NCI-H82 (cell line): ENCODE measurements around the gene TXNDC5.
"Not testable (repeated sequence)": the region's sequence is repeated elsewhere in the genome, so short reads cannot be mapped to it uniquely, and the experiment has no call there.

Experiments used
- DNase-seq: peaks from one replicate; lab custom pipeline; 2025; lab: John Stamatoyannopoulos, UW

The TXNDC5 gene

DNA sequence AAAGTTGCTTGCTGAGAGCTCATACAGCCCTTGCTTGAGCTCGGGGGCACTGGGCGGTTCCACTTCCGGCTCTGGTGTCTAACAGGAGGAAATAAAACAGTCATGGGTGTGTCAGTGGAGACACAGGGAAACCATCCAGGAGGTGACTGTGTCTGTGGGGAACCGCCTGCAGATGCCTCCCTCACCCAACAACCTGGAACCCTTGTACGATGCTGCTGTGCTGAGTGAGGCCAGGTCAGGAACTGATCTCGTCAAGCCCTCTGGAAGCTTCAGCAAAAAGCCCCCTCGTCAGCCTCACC lies 15.5 kb downstream of the TXNDC5 start:
- DNase-seq, result no peak

DNA sequence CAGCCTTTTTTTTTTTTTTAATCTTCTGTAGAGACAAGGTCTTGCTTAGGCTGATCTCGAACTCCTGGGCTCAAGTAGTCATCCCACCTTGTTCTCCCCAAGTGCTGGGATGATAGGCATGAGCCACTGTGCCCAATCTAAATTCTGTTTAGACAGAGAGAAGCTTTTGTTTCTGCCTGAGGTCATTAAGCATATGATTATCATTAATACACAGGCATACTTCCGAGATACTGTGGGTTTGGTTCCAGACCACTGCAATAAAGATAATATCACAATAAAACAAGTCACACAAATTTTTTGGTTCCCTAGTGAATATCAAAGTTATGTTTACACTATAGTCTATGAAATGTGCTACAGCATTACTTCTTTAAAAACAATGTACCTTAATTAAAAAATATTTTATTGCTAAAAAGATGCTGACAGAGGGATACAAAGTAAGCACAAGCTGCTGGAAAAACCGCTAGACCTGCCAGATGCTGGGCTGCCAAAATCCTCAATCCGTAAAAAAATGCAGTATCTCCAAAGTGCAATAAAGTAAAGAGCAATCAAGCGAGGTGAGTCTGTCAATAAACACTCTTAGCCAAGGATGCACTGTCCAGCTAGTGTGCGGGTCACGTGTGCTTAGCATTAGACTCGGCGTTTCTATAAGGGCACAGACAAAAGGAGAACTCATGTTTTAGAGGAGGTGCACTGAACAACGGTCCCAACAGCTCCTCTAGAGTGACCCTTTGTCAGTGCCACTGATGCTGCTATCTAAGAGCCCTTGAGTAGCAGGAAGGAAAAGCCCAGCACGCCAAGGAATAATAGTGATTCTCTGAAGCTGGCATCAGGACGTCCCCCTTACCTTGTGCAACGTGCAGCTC lies 16.1 kb downstream of the TXNDC5 start:
- DNase-seq, result no peak

DNA sequence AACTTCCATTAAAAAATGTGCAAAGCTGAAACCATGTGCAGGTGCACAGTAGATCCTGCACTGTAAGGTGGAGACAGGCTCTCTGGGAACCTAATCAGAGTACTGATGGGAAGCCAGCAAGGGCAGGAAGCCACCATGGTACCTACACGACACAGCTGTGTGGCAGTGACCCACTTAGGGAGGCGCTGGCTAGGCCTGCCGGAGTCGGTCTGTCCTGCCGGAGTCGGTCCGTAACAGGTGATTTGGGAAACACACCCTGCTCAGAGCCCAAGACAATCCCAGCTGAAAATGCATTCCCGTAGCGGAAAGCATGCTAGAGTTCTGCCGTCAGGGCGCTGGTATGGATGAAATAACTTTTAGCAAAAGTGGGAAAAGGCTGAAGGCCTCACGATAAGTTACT lies 17.2 kb downstream of the TXNDC5 start:
- DNase-seq, result no peak

GRCh38 chr6:7892367-7892766 lies 18.2 kb downstream of the TXNDC5 start:
- DNase-seq, result not testable (repeated sequence)

DNA sequence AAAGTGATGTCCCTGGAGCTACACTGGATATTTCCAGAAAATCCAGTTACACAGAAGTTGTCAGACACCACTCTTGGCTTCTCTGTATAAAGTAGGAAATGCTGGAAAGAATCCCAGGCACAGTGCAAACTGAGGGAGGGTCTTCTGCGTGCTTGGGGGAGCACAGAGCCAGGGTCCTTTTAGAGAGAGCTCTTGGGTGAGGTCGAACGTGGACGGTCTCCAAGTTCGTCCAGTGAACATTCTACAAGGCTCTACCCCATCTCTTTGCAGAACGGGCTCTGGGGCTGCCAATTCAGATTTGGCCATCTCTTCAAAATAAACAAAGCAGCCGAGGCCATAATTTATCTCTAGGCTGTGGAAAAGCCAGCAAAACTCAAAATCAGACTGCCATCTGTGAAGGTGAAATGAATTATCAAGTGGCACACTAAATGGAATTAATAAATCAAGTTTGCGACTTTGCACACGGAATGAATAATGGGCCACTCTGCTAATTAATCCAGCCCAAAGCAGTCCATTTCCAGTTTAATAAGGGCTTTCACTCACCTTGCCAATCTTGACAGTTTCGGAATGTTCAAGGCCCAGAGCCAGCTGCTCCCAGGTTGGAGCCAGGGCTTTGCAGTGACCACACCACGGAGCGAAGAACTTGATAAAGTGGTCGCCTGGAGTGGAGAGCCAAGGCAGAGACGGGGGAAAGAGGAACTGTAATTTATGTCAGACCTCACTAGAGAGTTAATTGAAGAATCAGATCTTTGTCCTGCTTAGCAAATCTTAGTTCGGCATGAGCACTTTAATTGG lies 19.3 kb downstream of the TXNDC5 start:
- no peak for DNase-seq

GRCh38 chr6:7888587-7889357 lies 21.8 kb downstream of the TXNDC5 start:
- no peak for DNase-seq

DNA sequence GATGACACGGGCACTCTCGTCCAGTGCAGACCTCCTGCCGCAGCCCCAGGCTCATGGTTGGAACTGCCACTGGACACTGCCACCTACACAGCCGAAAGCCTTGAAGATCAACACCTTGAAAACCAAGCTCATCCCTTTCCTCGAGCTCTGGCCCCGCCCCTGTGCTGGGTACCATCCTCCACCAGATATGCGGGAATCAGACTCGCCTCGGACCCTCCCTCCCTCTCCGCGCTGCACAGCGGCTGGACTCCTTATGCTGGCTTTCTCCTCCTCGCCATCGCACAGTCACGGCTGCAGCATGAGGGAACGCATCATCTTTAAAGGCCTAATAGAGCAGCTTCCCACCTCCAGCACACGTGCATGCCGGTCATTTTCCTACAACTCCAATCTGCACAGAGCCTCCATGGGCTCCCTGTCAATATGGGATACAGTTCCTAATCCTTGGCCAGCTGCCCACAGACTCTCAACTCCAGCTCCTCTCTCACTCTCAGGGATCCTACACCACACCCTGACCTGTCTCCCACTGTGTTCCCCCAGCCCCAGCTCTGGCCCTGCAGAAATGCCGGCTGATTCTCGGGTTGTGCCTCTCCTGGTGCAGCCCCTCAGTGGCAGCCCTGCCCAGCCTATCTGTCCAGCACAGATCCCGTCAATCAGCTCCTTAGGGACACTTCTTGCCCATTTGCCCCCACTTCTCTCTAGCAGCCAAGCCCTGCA lies 23.2 kb downstream of the TXNDC5 start:
- DNase-seq, result peak; percentile 20

- no peak for DNase-seq
These were observed 24.5 kb downstream of the TXNDC5 start for GRCh38 chr6:7886132-7886531.

DNA sequence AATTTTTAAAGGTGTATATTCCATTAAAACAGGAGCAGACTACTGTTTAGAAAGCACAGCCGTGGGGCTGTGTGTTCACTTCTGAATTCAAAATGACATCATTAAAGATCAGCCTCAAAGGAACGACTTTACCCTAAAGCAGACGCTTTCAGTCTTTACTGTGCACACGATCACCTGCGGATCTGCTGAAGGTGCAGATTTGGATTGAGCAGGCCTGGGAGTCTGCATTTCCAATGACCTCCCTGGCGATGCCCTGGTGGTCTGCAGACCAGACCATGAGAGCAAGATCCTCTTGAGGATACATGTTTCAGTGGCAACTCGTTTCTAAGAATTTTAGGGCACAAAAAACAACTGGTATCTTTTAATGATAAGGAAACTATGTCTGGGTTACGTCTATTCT lies 27.2 kb downstream of the TXNDC5 start:
- no peak for DNase-seq

- DNase-seq, result no peak
These were observed 27.9 kb downstream of the TXNDC5 start for GRCh38 chr6:7882505-7883257.

DNA sequence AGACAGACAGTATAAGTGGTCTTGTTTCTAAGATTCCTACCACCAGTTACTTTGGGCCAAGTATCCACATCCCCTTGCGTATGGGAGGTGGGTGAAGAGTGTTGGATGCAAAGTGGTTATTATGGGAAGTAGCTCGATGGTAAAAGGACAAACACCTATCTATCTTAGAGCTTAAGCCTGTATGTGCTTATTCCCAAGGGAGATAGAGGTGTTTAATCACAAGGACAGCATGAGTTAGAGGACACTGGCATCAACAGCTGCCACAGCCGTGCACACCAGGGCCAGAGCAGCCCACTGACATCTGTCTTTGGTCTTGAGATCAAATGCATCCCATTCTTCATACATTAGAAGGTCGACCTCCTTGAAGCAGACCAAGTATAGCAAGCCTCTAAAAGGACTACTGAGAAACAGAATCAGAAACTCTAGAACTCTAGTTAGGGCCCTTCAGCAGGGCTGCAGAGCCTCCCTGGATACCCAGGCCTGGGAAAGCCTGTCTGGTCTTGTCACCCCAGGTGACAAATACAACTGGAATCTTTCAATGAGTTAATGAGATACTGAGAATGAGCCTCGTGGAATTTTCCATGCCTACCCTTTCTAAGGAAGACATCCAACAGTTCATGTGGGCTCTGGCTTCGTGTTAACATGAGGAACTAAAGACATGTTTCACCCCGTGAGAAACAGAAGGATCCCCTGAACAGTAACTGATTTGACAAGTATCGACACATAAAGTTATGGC lies 28.7 kb downstream of the TXNDC5 start:
- no peak for DNase-seq

DNA sequence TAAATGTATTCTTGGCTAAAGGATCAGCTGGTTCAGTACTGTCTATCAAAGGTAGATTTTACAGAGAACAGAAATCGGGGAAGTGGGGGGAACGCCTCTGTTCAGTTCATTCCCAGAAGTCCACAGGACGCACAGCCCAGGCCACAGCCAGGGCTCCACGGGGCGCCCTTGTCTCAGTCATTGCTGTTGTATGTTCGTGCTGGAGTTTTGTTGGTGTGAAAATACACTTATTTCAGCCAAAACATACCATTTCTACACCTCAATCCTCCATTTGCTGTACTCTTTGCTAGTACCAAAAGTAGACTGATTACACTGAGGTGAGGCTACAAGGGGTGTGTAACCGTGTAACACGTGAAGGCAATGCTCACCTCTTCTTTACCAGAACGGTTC lies 29.9 kb downstream of the TXNDC5 start:
- DNase-seq, result no peak

GRCh38 chr6:7879980-7880717 lies 30.4 kb downstream of the TXNDC5 start:
- no peak for DNase-seq

- no peak for DNase-seq
These were observed 31.0 kb downstream of the TXNDC5 start for GRCh38 chr6:7879579-7879978.

DNA sequence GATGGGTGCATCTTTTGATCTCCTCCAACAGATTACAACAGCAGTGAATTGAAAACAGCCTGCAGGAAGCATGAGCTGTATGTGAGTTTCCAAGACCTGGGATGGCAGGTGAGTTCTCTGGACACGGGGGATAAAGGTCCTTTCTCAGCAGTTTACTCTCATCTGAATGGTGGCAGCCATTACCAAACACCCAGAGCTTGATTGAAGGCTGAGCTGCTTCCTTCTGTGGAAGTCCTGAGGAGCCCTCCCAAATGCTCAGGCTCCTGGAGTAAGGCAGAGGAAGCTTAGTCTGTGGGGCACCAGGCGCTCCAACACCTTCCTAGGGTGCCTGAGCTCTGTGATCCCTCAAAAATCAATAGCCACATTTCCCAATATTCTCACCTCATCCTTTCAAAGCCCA lies 31.5 kb downstream of the TXNDC5 start:
- no peak for DNase-seq

DNA sequence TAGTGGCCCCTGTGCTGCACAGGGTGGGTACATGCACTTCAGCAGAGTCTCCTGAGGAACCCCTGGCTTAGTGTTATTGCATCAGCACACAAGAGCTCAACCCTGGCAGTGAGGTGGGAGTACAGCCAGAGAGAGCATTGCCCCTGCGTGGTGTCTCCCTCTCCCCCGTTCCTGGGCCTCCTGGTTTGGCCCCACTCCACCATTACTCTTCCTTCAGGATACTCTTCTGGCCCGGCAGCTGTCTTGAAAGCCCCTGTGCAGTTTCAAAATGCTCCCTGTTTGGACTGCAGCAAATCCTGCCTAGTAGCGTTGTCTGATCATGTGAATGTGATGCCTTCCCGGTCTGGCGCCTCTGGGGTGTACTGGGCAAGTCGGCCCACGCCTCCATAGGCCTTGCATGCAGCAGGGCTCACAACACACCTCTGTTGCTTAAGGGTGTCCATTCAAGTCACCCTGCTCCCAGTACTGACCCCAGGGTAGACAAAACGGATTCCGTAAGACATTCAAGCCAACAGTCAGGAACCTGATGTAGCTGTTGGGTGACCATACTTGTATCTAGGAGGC lies 32.1 kb downstream of the TXNDC5 start:
- DNase-seq, result no peak

- DNase-seq, result no peak
These were observed 41.7 kb downstream of the TXNDC5 start for GRCh38 chr6:7868926-7869325.

- DNase-seq, result no peak
These were observed 44.1 kb downstream of the TXNDC5 start for GRCh38 chr6:7866526-7866925.

- DNase-seq, result no peak
These were observed 44.8 kb downstream of the TXNDC5 start for GRCh38 chr6:7865781-7866180.

GRCh38 chr6:7859591-7859990 lies 51.0 kb downstream of the TXNDC5 start:
- DNase-seq, result no peak
